GM18508 (cell line): ENCODE measurements around the gene CABYR.

ENCODE experiments used
- ATAC-seq: cut with Tn5 transposase; IDR thresholded peaks from one replicate; pipeline ENCODE4 v1.9.1; 2021; ENCODE audit warnings: moderate number of reproducible peaks; ENCODE audit not compliant: insufficient read depth, unreplicated experiment

Gene CABYR

GRCh38 chr18:24188120-24188519, 49.3 kb downstream of the CABYR start:
- no peak for ATAC-seq

DNA sequence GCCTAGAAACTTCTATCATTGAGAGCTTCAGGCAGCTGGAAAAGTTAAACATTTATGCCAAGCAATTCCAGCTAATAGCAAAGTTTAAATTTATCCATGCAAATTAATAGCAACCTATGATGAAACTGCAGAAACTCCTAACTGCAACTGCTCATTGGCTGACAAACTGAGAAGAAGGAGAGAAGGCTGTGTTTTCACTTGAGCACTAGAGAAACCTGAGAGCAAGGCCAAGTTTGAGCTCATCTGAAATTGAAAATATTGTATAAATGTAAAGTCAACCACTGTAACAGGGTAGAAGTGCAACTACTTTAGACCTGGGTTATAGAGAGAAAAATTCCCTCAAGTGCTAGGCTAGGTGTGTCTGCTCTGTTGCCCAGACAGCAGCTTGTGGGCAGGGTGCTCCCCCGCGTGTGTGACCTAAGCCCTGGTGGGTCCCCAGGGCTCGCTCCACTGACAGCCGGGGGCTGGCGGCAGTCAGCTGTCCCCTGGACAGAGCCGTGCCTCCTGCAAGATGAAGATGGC, 50.2 kb downstream of the CABYR start:
- ATAC-seq, result no peak

DNA sequence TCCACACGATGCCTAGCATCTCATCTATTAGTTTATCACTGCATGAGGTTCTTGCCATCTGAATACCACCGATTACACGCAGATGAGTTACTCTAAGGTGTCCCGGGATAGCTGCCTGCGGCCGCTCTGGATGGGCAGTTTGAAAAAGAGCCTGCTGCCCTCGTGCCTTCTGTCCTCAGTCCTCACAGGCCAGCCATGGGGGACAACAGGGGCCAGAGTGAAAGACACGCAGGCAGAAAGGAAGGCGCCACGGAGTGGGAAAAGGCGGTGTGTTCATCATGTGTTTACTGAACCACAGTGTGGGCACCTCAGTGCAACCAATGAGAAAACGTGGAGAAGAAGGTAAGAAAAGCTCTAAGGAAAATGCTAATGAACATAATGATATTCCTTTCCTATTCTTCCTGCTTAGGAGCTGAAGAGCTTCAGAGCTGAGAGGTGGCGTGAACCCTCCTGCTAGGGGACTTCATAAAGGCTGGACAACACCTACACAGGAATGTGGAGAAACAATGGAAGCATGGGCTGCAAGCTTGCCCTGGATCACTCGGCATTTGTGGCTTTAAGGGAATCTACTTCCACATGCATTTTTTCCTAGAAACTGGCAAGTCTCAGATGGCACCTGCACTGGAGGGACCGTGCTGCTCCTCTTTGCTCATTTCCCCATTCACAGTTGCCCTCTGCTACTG, 50.9 kb downstream of the CABYR start:
- no peak for ATAC-seq

GRCh38 chr18:24190590-24190989, 51.7 kb downstream of the CABYR start:
- ATAC-seq, result no peak

DNA sequence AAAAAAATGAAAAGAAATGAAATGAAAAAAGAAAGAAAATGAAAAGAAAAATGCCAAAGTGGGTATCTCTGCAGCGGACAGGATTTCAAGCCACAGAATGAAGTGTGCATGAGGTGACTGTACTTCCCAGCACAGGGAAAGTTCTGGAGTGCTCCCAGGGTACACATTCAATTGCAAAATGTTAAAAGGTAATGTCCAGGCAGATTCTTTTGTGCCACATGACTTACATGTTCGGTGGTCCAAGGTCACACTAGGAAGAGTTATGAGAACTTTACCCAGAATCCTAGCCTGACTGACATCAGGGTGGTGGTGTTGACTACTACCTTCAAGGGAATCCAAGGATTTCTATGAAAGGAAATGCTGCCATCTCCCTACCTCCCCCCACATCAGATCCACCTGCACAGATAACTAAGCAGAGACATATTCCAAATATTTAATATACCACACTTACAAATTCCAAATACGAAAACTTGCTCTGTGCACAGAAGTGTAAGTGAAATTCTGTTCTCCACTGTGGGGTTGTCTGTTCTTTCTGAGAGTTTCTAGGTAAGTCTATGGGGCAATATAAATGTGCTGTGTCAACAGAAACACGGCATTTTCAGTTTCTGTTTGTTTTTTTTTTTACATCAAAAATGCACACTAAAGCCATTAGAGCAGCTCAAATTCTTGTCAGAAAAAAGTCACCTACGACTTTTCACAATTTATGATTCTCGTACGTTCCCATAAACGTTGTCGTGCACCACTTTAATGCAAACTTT, 56.6 kb downstream of the CABYR start:
- no peak for ATAC-seq

GRCh38 chr18:24196764-24197163, 57.9 kb downstream of the CABYR start:
- ATAC-seq, result no peak

DNA sequence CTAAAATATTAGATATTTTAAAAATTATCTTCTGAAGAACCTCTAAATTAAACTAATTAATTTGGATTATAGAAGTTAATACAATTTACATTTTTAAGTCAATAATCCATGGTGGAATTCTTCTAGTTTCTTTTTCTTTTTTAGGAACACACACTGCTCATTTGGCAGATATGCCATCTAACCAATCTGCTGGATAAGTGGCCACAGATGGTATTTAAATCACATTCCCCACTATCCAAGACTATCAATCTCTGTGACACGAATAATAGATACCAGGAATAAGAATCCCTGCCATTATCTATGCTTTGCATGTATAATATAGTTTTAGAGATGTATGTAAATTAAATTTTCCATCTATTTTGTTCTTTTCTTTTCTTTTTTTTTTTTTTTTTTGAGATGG, 58.5 kb downstream of the CABYR start:
- no peak for ATAC-seq

GRCh38 chr18:24198461-24198860, 59.6 kb downstream of the CABYR start:
- ATAC-seq, result no peak

- no peak for ATAC-seq
Observed at GRCh38 chr18:24199372-24199962, 60.6 kb downstream of the CABYR start.

DNA sequence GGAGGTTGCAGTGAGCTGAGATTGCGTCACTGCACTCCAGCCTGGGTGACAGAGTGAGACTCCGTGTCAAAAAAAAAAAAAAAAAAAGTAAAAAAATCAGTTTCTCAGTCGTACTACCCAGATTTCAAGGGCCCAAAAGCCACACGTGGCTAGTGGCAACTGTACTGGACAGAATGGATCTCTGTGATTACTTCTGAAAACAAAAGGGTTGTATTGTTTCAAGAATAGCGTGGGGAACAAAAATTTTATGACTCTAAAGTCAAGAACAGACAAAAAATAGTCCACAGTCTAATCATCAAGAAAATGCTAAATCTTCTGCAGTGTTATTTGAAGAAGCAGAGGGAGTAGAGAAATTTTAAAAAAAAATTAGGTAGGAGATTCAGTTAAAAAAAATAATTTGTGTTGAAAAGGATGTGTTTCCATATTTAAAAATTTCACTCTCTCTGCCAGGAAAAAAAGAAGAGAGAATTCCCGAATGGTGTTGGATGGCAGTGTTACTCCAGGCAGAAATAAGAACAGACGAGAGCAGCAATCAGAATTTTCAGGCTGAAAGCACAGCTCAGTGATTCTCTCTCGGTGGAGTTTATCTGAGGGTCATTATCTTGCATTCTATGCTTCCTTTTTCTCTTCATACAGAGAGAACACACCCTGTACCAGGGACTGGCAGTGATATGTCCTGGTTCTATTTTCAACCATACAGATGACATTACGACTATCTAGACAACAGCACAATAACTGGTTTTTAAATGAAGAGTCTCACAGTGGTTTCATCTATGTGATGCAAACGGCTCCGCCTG, 61.8 kb downstream of the CABYR start:
- ATAC-seq, result no peak

- no peak for ATAC-seq
Observed at GRCh38 chr18:24201699-24202687, 63.1 kb downstream of the CABYR start.

DNA sequence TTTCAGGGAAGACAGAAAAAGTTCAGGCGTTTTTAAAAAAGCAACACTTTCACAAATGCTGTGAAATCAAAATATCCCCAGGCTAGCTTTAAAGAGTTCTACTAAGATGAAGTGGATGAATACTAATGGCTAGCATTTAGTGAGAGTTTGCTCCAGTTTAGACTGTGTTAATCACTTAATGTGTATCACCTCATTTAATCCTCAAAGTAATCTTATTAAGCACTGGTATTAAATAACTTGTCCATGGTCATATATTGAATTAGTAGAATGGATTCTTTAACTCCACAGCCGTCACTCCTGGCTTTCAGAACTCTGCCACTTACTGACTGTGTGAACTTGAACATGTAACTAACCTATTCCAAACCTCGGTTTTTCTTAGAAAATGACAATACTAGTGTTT, 66.0 kb downstream of the CABYR start:
- ATAC-seq, result no peak

DNA sequence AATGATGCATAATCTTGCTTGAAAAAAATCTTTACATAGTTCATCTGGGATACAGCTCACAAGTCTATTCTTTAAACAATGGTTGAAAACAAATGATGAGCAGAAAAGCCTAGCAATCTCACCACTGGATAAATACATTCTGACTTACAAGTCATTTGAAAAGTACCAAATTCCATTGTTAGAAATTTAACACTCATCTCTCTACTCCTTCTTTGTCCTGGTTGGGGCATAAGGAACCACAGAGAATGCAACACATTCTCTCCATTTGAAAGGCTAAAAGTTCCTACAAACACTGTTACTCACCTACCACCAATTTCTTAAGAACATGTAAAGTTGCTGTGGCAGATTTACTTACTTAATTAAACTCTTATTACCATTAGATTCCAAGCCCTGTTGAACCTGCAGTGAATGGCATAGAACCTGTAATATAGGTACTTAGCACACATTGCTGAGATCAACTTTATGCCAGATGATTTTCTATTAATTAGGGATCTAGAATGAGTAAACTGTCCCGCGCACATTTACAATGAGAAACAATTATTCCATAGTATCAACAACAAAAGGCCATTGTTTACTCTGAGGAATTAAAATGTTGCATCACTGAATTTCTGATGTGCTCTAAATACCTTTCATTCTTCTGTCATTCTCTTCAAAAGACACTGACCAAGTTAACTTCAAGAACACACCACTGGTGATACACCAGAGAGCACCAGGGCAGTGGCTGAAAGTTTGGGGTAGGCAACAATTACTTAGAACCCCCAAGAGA, 69.6 kb downstream of the CABYR start:
- no peak for ATAC-seq

GRCh38 chr18:24209558-24209957, 70.7 kb downstream of the CABYR start:
- ATAC-seq, result no peak
